Nucleus accumbens (tissue), 56 donors: Measurements from ENCODE around the gene DNAH17.

ENCODE experiments used
- DNase-seq, 56 donors: peaks; one replicate each; lab custom pipeline; 2025; lab: John Stamatoyannopoulos, UW

Gene DNAH17

DNA sequence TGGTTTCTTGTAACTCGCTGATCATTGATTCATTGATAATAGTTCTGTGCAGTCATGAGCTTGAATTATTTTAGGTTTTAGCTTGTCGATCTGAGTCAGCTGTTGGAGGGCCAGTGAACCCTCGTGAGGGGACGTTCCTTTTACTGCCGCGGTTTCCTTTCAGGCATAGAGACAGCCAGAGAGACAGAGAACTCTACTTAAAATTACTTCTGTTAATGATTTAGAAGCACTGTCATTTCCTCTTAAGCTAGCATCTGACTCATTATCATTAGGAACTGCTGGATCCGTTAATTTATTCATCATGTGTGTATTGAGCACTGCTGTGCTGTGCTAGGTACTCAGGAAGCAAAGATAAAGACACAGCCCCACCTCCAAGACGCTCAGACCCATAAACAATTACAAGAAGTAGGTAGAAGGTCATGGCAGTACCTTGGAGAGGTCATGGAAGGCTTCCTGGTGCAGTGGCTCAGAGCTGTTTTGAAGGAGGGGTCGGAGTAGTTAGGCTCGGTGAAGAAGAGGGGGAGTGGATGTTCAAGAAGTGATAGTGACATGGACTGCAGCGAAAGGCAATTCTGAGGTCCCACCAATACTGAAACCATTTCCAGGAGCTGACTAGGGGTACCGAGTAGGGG is 195.5 kb downstream of the DNAH17 start:
- DNase-seq = no peak

DNA sequence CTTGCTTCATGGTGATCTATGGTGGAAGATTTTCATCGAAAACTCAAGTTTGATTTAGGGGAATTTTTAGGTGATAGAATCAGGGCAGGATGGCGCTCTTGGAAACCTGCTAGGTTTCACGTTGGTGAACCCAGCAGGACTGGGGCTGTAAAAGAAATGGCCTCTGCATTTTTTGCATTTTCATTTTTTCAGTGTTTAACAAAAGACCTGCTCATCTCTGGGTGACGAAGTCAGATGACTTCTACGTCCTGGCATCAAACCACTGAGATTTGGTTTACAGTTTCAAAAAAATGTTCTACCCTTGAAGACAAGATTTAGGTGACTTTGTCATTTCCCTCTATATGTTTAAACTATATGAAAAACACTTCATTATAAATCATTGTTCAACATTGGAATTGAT is 196.8 kb downstream of the DNAH17 start:
- DNase-seq = no peak

DNA sequence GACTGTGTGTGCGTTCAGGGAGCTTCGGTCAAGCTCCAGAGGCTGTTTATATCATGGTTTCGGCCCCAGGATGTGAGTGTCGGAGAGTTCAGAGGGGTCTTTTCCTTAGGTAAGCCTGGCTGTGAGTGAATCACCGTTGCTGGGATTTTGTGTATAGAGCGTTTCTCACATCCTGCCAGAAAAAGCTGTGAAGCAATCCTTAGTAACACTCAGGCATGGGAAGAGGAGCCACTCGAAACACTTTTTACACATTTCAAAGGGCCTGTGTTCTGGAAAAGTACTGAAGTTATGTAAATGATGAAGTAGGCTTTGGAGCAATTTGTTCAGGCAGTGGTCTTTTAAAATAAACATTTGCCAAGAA is 198.1 kb downstream of the DNAH17 start:
- no peak for DNase-seq

DNA sequence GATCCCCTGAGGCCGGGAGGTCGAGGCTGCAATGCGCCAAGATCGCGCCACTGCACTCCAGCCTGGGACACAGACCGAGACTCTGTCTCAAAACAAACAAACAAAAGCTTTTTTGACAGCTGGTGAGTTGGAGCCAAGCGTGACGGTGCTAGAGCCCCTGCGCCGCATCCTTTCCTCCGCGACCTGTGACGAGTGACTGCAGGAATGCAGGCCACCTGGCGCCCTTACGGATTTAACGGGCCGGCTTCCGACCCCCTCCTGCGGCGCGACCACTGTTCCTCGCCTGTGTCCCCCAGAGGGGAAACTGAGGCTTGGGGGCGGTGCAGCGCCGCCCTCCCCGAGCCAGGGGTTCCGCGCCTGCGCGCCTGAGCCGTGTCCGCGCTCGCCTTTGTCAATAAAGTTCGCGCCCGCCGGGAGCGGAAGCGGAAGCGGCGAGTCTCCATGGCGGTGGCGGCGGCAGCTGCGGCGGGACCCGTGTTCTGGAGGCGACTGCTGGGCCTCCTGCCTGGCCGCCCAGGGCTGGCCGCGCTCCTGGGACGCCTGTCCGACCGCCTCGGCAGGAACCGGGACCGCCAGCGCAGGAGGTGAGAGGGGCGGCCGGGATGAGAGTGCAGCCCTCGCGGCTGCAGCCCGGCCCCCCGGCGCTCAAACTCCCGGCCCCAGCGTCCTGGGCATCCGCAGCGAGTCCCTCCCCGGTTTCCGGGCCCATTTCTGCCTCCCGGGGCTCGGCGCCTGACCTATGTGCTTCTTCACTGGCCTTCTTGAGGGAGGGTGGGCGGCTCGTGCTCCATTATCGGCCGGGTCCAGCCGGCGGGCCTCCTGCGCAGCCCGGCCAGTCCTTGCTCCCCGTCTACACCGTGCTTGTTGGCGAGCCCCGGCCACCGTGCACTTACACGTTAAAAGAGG is 198.7 kb downstream of the DNAH17 start, which contains the start of gene PGS1:
TSS of gene PGS1 (plus strand) at position 425 of the 906 bp plus-strand sequence. CDS start at position 442, 17 bp downstream.
- DNase-seq = peak in 51 of 56 donors; percentile 27 to 85 (median 68)

DNA sequence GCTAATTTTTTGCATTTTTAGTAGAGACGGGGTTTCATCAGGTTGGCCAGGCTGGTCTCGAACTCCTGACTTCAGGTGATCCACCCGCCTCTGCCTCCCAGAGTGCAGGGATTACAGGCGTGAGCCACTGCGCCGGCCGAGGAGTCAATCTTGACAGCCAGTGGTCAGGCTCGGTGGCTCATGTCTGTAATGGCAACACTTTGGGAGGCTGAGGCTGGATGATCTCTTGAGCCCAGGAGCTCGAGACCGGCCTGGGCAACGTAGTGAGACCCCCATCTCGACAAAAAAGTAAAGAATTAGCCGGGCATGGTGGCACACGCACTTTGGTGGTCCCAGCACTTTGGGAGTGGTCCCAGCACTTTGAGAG is 199.4 kb downstream of the DNAH17 start:
- DNase-seq = no peak

DNA sequence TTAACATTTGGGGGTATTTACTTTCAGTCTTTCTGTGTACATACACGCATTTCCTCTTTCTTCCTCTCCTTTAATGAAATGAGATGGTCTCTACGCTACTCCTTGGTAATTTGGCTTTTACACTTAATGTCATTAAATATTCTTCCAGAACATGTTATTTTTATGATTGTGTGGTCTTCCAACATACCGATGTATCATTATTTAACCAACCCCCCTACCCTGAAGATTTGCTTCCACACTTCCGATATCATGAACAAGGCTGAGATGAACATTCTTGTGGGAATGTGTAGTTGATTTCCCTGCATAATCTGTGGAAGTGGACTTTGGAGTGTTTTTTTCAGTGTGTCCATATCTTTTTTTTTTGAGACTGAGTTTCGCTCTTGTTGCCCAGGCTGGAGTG is 201.0 kb downstream of the DNAH17 start:
- no peak for DNase-seq

DNA sequence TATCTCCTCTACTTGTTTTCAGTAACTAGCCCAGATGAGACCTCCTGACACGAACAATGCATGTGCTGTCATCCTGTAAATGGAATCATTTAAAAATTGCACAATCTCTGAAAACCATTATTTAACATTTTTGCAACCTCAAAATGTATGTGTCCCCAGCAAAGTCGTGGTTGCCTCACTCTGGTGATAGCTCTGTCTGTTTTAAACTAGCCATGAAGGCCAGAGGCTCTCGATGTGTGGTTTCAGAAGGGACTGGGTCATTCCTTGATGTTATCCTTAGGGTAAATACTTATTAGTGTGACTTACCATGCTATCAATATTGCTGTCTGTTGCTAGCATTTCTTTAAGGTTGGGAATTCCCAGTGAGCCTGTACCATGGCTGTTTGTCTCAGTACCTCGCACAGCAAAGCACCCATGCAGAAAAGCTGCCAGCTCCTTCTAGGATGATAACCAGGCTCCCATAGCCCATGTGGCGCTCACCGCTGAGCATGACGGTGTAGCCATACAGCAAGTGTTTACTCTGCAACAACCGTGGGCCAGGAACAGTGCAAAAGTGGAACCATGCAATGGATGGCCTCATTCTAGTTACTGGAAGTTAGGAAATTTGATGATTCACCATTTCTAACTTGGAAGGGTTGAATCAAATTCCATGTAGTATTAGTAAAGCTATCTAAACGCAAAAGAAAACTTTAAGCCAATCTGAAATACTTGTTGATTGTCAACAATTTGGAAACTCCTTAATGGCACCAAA is 201.6 kb downstream of the DNAH17 start:
- DNase-seq = no peak

DNA sequence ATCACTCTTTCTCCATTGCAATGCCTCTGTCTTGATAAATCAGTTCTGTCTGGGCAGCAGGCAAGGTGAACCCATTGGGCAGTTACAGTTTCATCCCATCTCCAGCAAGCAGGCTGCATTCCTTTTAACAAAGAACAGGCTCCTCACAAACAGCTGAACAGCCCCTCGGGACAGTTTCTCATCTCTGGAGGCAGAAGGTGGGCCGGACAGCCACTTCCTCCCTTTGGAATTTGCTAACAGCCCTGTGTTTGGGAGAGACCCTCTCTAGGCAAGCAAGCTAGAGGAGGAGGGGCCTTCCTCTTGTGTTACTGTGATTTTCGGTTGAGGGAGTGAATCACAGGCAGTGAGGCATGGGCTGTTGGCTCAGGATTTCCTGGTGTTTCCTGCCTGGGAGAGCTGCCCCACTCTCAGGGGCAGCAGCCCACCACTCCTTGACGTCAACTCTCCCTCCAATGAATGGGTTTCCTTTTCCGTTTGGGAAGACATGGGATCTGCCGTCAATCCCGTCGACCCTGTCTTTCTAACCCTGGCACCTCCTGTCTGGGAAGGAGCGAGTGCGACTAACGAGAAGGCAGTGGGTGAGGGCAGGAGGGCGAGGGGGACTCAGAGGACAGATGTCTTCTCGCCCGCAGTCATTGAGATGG is 202.4 kb downstream of the DNAH17 start:
- DNase-seq = no peak

DNA sequence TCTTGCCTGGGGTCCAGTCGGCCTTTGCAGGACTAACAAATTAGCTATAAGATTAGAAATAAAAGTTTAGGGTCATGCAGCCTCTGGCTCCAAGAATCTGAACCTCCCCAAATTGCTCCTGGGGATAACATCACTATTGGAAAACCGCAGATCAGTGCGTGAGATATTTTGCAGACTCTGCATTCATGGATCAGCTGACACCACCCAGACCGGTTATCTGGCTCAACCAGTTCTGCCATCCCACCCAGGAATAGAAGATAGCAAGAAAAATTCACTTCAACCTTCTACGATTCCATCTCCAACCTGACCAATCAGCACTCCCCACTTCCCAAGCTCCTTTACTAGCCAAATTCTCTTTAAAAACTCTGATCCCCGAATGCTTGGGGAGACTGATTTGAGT is 203.0 kb downstream of the DNAH17 start:
- DNase-seq = no peak
